GM23338 (cell line): ENCODE measurements around the gene EMID1. TPM values are rescaled to one million over a fixed set of nuclear protein-coding genes. Genes with fewer than 3 reads are reported as not detected.
A peak's percentile ranks its signal among the peaks of the same experiment; 100 is the strongest.

Experiments
- ATAC-seq: fragments of 200-7000 bp; cut with Tn5 transposase; 3 replicates; pipeline ENCODE4 v1.9.1; 2020
- DNase-seq: peaks from one replicate; pipeline ENCODE4 v3.0.0-alpha.2; 2015; ENCODE audit warnings: low spot score
- H2AFZ ChIP-seq: fragments of 200-600 bp; sonication (generic); 2 replicates; pipeline ENCODE4 v1.8.0; 2016; ENCODE audit warnings: antibody characterized with exemption, mild to moderate bottlenecking, moderate library complexity
- H3F3A ChIP-seq: fragments of 200-600 bp; sonication (generic); replicated peaks from 2 replicates; pipeline ENCODE4 v1.8.0; 2017; ENCODE audit warnings: antibody characterized with exemption, mixed run types, low read depth
- H3K27ac ChIP-seq: fragments of 200-600 bp; sonication (generic); 2 replicates; pipeline ENCODE4 v1.6.1; 2016; ENCODE audit warnings: low read depth
- H3K27me3 ChIP-seq: fragments of 200-600 bp; sonication (generic); 2 replicates; pipeline ENCODE4 v1.8.0; 2016; ENCODE audit warnings: mild to moderate bottlenecking, mixed run types, moderate library complexity; ENCODE audit not compliant: insufficient read depth
- H3K36me3 ChIP-seq: fragments of 200-600 bp; sonication (generic); 2 replicates; pipeline ENCODE4 v1.8.0; 2016; ENCODE audit warnings: mild to moderate bottlenecking; ENCODE audit not compliant: insufficient read depth
- H3K4me1 ChIP-seq: fragments of 200-600 bp; sonication (generic); 2 replicates; pipeline ENCODE4 v1.8.0; 2016; ENCODE audit warnings: mild to moderate bottlenecking, moderate library complexity; ENCODE audit not compliant: insufficient read depth
- H3K4me2 ChIP-seq: fragments of 200-600 bp; sonication (generic); 2 replicates; pipeline ENCODE4 v1.7.1; 2017; ENCODE audit warnings: mixed run types
- H3K4me3 ChIP-seq: fragments of 200-600 bp; sonication (generic); 2 replicates; pipeline ENCODE4 v1.6.1; 2016; ENCODE audit warnings: mixed run types
- H3K79me2 ChIP-seq: fragments of 200-600 bp; sonication (generic); replicated peaks from 2 replicates; pipeline ENCODE4 v1.8.0; 2017; ENCODE audit warnings: mild to moderate bottlenecking; ENCODE audit not compliant: insufficient read depth
- H3K9me2 ChIP-seq: fragments of 200-600 bp; sonication (generic); 2 replicates; pipeline ENCODE4 v1.8.0; 2017; ENCODE audit not compliant: insufficient read depth
- H4K20me1 ChIP-seq: fragments of 200-600 bp; sonication (generic); replicated peaks from 2 replicates; pipeline ENCODE4 v1.8.0; 2017; ENCODE audit warnings: mild to moderate bottlenecking; ENCODE audit not compliant: insufficient read depth
- H3K27ac Mint-ChIP-seq: 2 replicates; pipeline ENCODE4 v1.8.0; 2020; ENCODE audit warnings: inconsistent platforms, mild to moderate bottlenecking, moderate library complexity, mixed read lengths
- H3K27me3 Mint-ChIP-seq: 3 replicates; pipeline ENCODE4 v1.8.0; 2022; ENCODE audit warnings: low read depth, mild to moderate bottlenecking, moderate library complexity, mixed read lengths, inconsistent platforms; ENCODE audit not compliant: insufficient read depth, poor library complexity
- H3K36me3 Mint-ChIP-seq: 3 replicates; pipeline ENCODE4 v1.8.0; 2021; ENCODE audit warnings: low read depth, mild to moderate bottlenecking, inconsistent platforms, moderate library complexity, mixed read lengths
- H3K4me1 Mint-ChIP-seq: 3 replicates; pipeline ENCODE4 v1.8.0; 2020; ENCODE audit warnings: mild to moderate bottlenecking, inconsistent platforms, mixed read lengths
- H3K4me3 Mint-ChIP-seq: 3 replicates; pipeline ENCODE4 v1.8.0; 2021; ENCODE audit warnings: moderate library complexity, mild to moderate bottlenecking, inconsistent platforms, mixed read lengths
- H3K9me3 Mint-ChIP-seq: 3 replicates; pipeline ENCODE4 v1.8.0; 2020; ENCODE audit warnings: moderate library complexity, mild to moderate bottlenecking, inconsistent platforms, mixed read lengths
- polyA plus RNA-seq: library from polyadenylated mRNA; unstranded; fragments of >200 nt; fragmentation: Nextera tagmentation; extraction: Ambion mirVana; gene quantifications from 2 replicates; pipeline ENCODE4 v1.2.1, GENCODE V29; 2016
- total RNA-seq: library from RNA; depleted of rRNA; stranded (reverse); fragments of >200 nt; shearing (Covaris generic); gene quantifications from 2 replicates; pipeline ENCODE4 v1.2.3, GENCODE V29; 2014
- TF ChIP-seq, protein P1 (sequence below): fragments of 250-450 bp; sonication (Bioruptor Pico); IDR thresholded peaks from 2 replicates; pipeline ENCODE4 v1.5.0; 2020; ENCODE audit warnings: mild to moderate bottlenecking, moderate library complexity
- TF ChIP-seq, protein P2 (sequence below), 2 experiments: fragments of 200-600 bp in 1 of 2; sonication (generic) in 1 of 2; conservative IDR thresholded peaks; 2 replicates each; pipeline versions ENCODE4 v1.5.1 to v1.6.1; 2016 to 2017; ENCODE audit warnings: antibody characterized with exemption in 2 of 2, low read depth in 2 of 2, mild to moderate bottlenecking in 2 of 2, moderate library complexity in 1 of 2

Gene EMID1
- total and polyA plus RNA-seq, 2 experiments from 2014 or later, result 3.0 to 13.4 TPM

DNA sequence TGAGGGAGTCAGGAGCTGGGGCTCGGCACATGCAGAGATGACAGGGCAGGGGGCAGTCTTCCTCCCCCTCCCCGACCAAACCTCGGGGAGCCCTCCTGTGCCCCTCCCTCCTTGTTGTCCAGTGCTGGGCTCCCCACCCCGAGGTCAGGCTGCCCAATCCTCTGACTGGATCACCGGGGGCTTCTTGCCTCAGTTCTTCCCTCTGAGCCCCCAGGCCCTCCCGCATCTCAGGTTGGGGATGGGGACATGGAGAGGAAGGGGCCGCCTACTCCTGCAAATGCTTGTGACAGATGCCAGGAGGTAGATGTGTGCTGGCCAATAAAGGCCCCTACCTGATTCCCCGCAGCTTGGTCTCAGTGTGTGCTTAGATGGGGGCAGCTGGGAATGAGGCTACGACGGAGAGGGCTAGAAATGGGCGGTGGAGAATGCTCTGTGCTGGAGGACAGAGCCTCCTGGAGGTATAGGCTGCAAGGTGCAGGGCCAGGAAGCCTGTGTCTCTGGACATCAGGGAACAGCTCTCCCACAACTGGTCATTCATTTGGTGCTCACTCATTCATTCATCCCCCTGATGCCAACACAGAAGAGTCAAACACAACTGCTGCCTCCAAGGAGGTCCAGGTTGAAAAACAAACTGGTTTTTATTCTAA lies 53.7 kb downstream of the EMID1 start:
- no peak overlapping the region for H3K27ac ChIP-seq
- peak; percentile 80 for ATAC-seq
- H3F3A ChIP-seq, result no peaks in the 10 kb centered on the region
- TF ChIP-seq, protein P1, sequence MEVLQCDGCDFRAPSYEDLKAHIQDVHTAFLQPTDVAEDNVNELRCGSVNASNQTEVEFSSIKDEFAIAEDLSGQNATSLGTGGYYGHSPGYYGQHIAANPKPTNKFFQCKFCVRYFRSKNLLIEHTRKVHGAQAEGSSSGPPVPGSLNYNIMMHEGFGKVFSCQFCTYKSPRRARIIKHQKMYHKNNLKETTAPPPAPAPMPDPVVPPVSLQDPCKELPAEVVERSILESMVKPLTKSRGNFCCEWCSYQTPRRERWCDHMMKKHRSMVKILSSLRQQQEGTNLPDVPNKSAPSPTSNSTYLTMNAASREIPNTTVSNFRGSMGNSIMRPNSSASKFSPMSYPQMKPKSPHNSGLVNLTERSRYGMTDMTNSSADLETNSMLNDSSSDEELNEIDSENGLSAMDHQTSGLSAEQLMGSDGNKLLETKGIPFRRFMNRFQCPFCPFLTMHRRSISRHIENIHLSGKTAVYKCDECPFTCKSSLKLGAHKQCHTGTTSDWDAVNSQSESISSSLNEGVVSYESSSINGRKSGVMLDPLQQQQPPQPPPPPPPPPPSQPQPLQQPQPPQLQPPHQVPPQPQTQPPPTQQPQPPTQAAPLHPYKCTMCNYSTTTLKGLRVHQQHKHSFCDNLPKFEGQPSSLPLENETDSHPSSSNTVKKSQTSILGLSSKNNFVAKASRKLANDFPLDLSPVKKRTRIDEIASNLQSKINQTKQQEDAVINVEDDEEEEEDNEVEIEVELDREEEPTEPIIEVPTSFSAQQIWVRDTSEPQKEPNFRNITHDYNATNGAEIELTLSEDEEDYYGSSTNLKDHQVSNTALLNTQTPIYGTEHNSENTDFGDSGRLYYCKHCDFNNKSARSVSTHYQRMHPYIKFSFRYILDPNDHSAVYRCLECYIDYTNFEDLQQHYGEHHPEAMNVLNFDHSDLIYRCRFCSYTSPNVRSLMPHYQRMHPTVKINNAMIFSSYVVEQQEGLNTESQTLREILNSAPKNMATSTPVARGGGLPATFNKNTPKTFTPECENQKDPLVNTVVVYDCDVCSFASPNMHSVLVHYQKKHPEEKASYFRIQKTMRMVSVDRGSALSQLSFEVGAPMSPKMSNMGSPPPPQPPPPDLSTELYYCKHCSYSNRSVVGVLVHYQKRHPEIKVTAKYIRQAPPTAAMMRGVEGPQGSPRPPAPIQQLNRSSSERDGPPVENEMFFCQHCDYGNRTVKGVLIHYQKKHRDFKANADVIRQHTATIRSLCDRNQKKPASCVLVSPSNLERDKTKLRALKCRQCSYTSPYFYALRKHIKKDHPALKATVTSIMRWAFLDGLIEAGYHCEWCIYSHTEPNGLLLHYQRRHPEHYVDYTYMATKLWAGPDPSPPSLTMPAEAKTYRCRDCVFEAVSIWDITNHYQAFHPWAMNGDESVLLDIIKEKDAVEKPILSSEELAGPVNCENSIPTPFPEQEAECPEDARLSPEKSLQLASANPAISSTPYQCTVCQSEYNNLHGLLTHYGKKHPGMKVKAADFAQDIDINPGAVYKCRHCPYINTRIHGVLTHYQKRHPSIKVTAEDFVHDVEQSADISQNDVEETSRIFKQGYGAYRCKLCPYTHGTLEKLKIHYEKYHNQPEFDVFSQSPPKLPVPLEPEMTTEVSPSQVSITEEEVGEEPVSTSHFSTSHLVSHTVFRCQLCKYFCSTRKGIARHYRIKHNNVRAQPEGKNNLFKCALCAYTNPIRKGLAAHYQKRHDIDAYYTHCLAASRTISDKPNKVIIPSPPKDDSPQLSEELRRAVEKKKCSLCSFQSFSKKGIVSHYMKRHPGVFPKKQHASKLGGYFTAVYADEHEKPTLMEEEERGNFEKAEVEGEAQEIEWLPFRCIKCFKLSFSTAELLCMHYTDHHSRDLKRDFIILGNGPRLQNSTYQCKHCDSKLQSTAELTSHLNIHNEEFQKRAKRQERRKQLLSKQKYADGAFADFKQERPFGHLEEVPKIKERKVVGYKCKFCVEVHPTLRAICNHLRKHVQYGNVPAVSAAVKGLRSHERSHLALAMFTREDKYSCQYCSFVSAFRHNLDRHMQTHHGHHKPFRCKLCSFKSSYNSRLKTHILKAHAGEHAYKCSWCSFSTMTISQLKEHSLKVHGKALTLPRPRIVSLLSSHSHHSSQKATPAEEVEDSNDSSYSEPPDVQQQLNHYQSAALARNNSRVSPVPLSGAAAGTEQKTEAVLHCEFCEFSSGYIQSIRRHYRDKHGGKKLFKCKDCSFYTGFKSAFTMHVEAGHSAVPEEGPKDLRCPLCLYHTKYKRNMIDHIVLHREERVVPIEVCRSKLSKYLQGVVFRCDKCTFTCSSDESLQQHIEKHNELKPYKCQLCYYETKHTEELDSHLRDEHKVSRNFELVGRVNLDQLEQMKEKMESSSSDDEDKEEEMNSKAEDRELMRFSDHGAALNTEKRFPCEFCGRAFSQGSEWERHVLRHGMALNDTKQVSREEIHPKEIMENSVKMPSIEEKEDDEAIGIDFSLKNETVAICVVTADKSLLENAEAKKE, result no peak
- TF ChIP-seq, protein P2, sequence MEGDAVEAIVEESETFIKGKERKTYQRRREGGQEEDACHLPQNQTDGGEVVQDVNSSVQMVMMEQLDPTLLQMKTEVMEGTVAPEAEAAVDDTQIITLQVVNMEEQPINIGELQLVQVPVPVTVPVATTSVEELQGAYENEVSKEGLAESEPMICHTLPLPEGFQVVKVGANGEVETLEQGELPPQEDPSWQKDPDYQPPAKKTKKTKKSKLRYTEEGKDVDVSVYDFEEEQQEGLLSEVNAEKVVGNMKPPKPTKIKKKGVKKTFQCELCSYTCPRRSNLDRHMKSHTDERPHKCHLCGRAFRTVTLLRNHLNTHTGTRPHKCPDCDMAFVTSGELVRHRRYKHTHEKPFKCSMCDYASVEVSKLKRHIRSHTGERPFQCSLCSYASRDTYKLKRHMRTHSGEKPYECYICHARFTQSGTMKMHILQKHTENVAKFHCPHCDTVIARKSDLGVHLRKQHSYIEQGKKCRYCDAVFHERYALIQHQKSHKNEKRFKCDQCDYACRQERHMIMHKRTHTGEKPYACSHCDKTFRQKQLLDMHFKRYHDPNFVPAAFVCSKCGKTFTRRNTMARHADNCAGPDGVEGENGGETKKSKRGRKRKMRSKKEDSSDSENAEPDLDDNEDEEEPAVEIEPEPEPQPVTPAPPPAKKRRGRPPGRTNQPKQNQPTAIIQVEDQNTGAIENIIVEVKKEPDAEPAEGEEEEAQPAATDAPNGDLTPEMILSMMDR (conservative IDR thresholded peaks at IDR 0.05; ENCODE audit: low read depth in 2 of 2), result peak; percentile 41 to 49
- Mint-ChIP-seq H3K36me3 (peaks cover 17% of the 10 kb centered on the region), H3K27ac (no peak overlapping the region), H3K27me3 (peaks cover 13% of the 10 kb centered on the region), H3K9me3 (no peaks in the 10 kb centered on the region), H3K4me1 (no peaks in the 10 kb centered on the region; the same call in 2 of the 3 replicates), H3K4me3 (no peak overlapping the region)
- DNase-seq, result peak; percentile 68
- no peaks in the 10 kb centered on the region; the same call in 1 of the 2 replicates for H4K20me1 ChIP-seq
- 0 out of 2 replicates have a peak, but pooled peaks cover 5% of the 10 kb centered on the region for H3K4me1 ChIP-seq
- no peaks in the 10 kb centered on the region for H3K79me2 ChIP-seq
- no peak overlapping the region for H2AFZ ChIP-seq
- H3K36me3 ChIP-seq, result no peaks in the 10 kb centered on the region
- no peaks in the 10 kb centered on the region for H3K27me3 ChIP-seq
- no peak overlapping the region for H3K4me2 ChIP-seq
- no peaks in the 10 kb centered on the region for H3K9me2 ChIP-seq
- H3K4me3 ChIP-seq, result no peak overlapping the region
